SK-N-SH (cell line): ENCODE results near the gene OGDH.

Experiments used
- CTCF ChIP-seq: fragments of 200-600 bp; sonication (generic); IDR thresholded peaks from 2 replicates; pipeline ENCODE4 v1.6.1; 2017; ENCODE audit warnings: antibody characterized with exemption, mild to moderate bottlenecking, moderate library complexity
- ELF1 ChIP-seq: IDR thresholded peaks from 2 replicates; pipeline ENCODE4 v1.4.0; 2012
- GATA2 ChIP-seq: sonication (generic); formaldehyde crosslinking; IDR thresholded peaks from 2 replicates; pipeline ENCODE4 v1.5.0; 2020; ENCODE audit warnings: mild to moderate bottlenecking, missing genetic modification reagents
- IRF3 ChIP-seq: fragments of 150-350 bp; IDR thresholded peaks from 2 replicates; pipeline ENCODE4 v1.6.1; 2016; ENCODE audit warnings: mild to moderate bottlenecking, low read depth, low read length
- JUND ChIP-seq: IDR thresholded peaks from 2 replicates; pipeline ENCODE4 v1.4.0; 2012
- POLR2AphosphoS5 ChIP-seq: IDR thresholded peaks from 2 replicates; pipeline ENCODE4 v1.6.1; 2012; ENCODE audit warnings: low read depth, low read length
- TAF1 ChIP-seq: IDR thresholded peaks from 2 replicates; pipeline ENCODE4 v1.6.1; 2012; ENCODE audit warnings: low read depth, mild to moderate bottlenecking, low read length, moderate library complexity, borderline replicate concordance
- TCF12 ChIP-seq: IDR thresholded peaks from 2 replicates; pipeline ENCODE4 v1.4.0; 2012
- USF1 ChIP-seq: IDR thresholded peaks from 2 replicates; pipeline ENCODE4 v1.4.0; 2012; ENCODE audit warnings: low read depth, borderline replicate concordance

- TF ChIP-seq TCF12 (no peak), CTCF (no peak), POLR2AphosphoS5 (no peak), TAF1 (no peak), USF1 (no peak), ELF1 (no peak), JUND (no peak), GATA2 (CRISPR knock-in tag) (no peak), IRF3 (no peak)
Observed at GRCh38 chr7:44616545-44616944, 10.1 kb downstream of the OGDH start.
